ENCODE results near the gene DNMT3B.
"Not testable (repeated sequence)": the region's sequence is repeated elsewhere in the genome, so short reads cannot be mapped to it uniquely, and the experiment has no call there.

DNMT3B gene

DNA sequence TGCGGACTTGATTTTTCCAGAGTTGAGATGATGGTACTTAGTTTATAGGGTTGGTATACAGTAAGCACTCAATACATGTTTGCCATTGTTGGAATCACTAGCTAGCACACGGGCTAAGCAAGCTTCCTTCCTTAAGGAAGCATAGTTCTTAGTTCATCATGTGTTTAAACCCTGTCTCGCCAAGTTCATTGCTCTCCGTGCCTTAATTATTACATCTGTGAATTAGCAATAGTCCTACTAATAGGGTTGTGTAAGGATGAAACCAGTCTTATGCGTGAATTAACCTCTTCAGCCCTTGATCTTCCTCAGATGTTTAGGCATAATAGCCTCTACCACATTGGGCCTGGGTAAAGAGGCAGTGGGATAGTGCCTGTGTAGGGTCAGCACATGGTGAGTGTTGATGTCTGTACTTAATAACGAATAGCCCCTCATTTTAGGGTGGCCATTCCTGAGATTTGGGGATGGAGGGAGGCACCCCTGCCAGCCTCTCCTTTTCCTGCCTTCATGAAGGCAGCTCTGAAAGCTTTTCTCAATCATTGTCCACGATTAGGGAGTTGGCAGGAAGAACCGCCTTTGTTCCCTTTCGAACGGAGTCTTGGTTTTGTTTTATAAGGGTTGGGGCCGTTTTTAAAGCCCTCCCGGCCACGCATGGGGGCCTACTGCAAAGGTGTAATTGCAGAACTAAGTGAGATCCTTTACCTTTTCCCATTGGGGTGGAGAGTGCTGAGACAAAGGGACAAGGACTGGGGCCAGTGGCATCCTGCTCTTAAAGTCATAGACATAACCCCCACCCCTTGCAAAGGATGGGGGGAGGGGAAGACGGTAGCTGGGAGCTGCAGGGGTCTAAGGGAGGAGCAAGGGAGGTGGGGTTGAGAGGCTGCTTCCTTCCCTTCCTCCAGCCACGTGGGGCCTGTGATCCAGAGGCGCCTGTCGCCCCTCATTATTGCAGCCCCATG lies 2.1 kb downstream of the DNMT3B start:
- no peak overlapping the region for H3K4me3 ChIP-seq (replicated peaks in 1 of 2; ENCODE audit: low read depth in 2 of 2, low read length in 2 of 2)
- TF ChIP-seq, protein P1, sequence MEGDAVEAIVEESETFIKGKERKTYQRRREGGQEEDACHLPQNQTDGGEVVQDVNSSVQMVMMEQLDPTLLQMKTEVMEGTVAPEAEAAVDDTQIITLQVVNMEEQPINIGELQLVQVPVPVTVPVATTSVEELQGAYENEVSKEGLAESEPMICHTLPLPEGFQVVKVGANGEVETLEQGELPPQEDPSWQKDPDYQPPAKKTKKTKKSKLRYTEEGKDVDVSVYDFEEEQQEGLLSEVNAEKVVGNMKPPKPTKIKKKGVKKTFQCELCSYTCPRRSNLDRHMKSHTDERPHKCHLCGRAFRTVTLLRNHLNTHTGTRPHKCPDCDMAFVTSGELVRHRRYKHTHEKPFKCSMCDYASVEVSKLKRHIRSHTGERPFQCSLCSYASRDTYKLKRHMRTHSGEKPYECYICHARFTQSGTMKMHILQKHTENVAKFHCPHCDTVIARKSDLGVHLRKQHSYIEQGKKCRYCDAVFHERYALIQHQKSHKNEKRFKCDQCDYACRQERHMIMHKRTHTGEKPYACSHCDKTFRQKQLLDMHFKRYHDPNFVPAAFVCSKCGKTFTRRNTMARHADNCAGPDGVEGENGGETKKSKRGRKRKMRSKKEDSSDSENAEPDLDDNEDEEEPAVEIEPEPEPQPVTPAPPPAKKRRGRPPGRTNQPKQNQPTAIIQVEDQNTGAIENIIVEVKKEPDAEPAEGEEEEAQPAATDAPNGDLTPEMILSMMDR (IDR thresholded peaks at IDR 0.05; ENCODE audit: low read depth, low read length), result no peak
- DNase-seq (ENCODE audit: low read depth in 2 of 2), result no peak

DNA sequence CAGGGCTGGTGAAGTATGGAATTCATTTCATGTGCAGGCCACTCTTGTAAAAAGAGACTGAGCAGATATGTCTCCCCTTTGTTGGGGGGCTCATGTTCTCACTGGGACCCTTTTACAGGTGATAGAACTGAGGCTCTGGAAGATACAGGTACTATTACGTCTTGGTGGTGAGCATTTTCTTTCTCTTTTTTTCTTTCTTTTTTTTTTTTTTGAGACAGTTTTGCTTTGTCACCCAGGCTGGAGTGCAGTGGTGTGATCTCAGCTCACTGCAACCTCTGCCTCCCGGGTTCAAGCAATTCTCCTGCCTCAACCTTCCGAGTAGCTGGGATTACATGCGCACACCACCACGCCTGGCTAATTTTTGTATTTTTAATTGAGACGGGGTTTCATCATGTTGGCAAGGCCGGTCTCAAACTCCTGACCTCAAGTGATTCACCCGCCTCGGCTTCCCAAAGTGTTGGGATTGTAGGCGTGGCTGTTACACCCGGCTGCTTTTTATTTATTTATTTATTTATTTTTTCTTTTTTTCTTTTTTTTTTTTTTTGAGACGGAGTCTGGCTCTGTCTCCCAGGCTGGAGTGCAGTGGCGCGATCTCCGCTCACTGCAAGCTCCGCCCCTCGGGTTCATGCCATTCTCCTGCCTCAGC lies 3.2 kb downstream of the DNMT3B start:
- H3K4me3 ChIP-seq (replicated peaks in 1 of 2; ENCODE audit: low read depth in 2 of 2, low read length in 2 of 2); DNase-seq (ENCODE audit: low read depth in 2 of 2): not testable (repeated sequence)

GRCh38 chr20:32767418-32768198 lies 5.4 kb downstream of the DNMT3B start:
- DNase-seq (ENCODE audit: low read depth in 2 of 2), result no peak
- no peak overlapping the region for H3K4me3 ChIP-seq (replicated peaks in 1 of 2; ENCODE audit: low read depth in 2 of 2, low read length in 2 of 2)
- TF ChIP-seq, protein P1 (IDR thresholded peaks at IDR 0.05; ENCODE audit: low read depth, low read length), result no peak

DNA sequence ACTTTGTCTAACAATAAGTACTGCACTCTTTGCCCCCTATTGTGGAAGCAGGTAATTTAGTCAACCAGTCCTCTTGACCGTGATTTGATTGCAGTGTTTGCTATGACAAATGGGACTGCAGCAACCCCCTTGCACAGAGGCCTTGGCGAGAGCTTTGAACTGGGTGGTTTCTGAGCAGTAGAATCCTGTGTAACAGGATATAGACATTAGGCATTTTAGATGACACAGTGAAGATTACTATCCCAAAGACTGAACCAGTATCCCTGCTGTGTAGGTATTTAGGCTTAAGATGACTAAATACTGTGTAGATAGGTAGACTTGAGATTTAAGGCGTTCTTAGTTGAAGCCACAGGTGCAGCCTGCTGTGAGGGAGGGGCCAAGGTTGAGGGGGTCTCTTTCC lies 9.9 kb downstream of the DNMT3B start:
- TF ChIP-seq, protein P1 (IDR thresholded peaks at IDR 0.05; ENCODE audit: low read depth, low read length), result no peak
- no peak for DNase-seq (ENCODE audit: low read depth in 2 of 2)
- H3K4me3 ChIP-seq (replicated peaks in 1 of 2; ENCODE audit: low read depth in 2 of 2, low read length in 2 of 2), result no peak overlapping the region

DNA sequence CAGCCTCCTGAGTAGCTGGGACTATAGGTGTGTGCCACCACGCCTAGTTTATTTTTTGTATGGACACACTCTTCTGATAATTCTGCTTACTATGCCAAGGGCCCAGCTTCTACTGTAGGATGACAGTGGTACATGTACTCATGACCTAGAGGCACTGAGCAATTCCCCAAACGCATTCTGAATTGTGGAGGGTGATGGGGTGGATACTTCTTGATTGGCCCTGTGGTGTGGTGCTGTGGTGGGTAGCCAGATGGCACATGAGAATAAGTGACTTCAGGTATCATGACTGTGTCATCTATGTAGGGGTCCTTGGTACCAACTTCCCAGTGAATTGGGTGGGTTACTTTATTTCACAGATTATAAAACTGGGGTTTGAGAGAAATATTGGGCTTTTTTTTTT lies 11.0 kb downstream of the DNMT3B start:
- H3K4me3 ChIP-seq (replicated peaks in 1 of 2; ENCODE audit: low read depth in 2 of 2, low read length in 2 of 2), result no peak overlapping the region
- TF ChIP-seq, protein P1 (IDR thresholded peaks at IDR 0.05; ENCODE audit: low read depth, low read length), result no peak
- DNase-seq (ENCODE audit: low read depth in 2 of 2), result no peak

GRCh38 chr20:32773855-32774254 lies 11.7 kb downstream of the DNMT3B start:
- TF ChIP-seq, protein P1 (IDR thresholded peaks at IDR 0.05; ENCODE audit: low read depth, low read length), result no peak
- H3K4me3 ChIP-seq (replicated peaks in 1 of 2; ENCODE audit: low read depth in 2 of 2, low read length in 2 of 2), result no peak overlapping the region
- no peak for DNase-seq (ENCODE audit: low read depth in 2 of 2)

Data from cardiac fibroblast (primary cell).